Suprapubic skin (tissue), 4 donors: ENCODE results near the gene CLSTN3. TPM values are rescaled to one million over a fixed set of nuclear protein-coding genes. Genes with fewer than 3 reads are reported as not detected.

Experiments used
- DNase-seq, 2 donors: peaks; one replicate each; pipeline ENCODE4 v3.0.0-alpha.2; 2019; ENCODE audit warnings: low spot score in 2 of 2
- H3K27ac ChIP-seq: fragments of 200-600 bp; sonication (generic); one replicate; pipeline ENCODE4 v1.5.1; 2019
- H3K27me3 ChIP-seq: fragments of 200-600 bp; sonication (generic); one replicate; pipeline ENCODE4 v1.5.1; 2019
- H3K36me3 ChIP-seq: fragments of 200-600 bp; sonication (generic); one replicate; pipeline ENCODE4 v1.5.1; 2019
- H3K4me1 ChIP-seq: fragments of 200-600 bp; sonication (generic); one replicate; pipeline ENCODE4 v1.5.1; 2019
- H3K4me3 ChIP-seq: fragments of 200-600 bp; sonication (generic); one replicate; pipeline ENCODE4 v1.5.1; 2019; ENCODE audit warnings: mild to moderate bottlenecking
- H3K9me3 ChIP-seq: fragments of 200-600 bp; sonication (generic); one replicate; pipeline ENCODE4 v1.5.1; 2019
- CTCF ChIP-seq, 2 donors: fragments of 200-600 bp in 1 of 2; fragments of 450-650 bp in 1 of 2; sonication (generic) in 1 of 2; IDR thresholded peaks; one replicate each; pipeline ENCODE4 v1.5.1; 2016 to 2019; ENCODE audit warnings: antibody characterized with exemption in 2 of 2, mild to moderate bottlenecking in 1 of 2, moderate library complexity in 1 of 2
- EP300 ChIP-seq: sonication (generic); formaldehyde crosslinking; IDR thresholded peaks from one replicate; pipeline ENCODE4 v1.6.1; 2017; ENCODE audit warnings: antibody characterized with exemption
- POLR2A ChIP-seq, 2 donors: fragments of 450-650 bp; IDR thresholded peaks; one replicate each; pipeline ENCODE4 v1.6.1; 2017; ENCODE audit warnings: antibody characterized with exemption in 2 of 2, mild to moderate bottlenecking in 2 of 2, moderate library complexity in 2 of 2
- POLR2AphosphoS5 ChIP-seq, 3 donors: sonication (generic); formaldehyde crosslinking; IDR thresholded peaks; one replicate each; pipeline ENCODE4 v1.6.1; 2017; ENCODE audit warnings: antibody characterized with exemption in 3 of 3
- WGBS: methylation state at CpG from one replicate; pipeline ENCODE4 v1.1.5; 2018; 5-methylcytosine and 5-hydroxymethylcytosine counted together
- total RNA-seq, 4 donors: library from RNA; depleted of rRNA; stranded (reverse); fragments of >200 nt; gene quantifications; one replicate each; pipeline ENCODE4 v1.1.0, GENCODE V29; 2016

The CLSTN3 gene
- total RNA-seq, 4 donors from 2014 or later, result 29.9 to 69.8 (median 39.1) TPM

- peak; percentile 42 to 60 for DNase-seq
- Histone ChIP-seq H3K36me3 (peaks cover 24% of the 10 kb centered on the region), H3K27me3 (no peaks in the 10 kb centered on the region), H3K4me3 (no peak overlapping the region), H3K4me1 (no peaks in the 10 kb centered on the region), H3K27ac (no peak overlapping the region), H3K9me3 (no peaks in the 10 kb centered on the region)
- WGBS, result 78% methylated on average over 3 of the region's 3 CpGs
- TF ChIP-seq POLR2A (IDR thresholded peaks at IDR 0.05), result no peak
- no peak for TF ChIP-seq EP300
- TF ChIP-seq POLR2AphosphoS5 (IDR thresholded peaks at IDR 0.05), result no peak
- TF ChIP-seq CTCF (IDR thresholded peaks at IDR 0.05), result no peak
These were observed 11.3 kb upstream of the CLSTN3 start for GRCh38 chr12:7118881-7119280.

DNA sequence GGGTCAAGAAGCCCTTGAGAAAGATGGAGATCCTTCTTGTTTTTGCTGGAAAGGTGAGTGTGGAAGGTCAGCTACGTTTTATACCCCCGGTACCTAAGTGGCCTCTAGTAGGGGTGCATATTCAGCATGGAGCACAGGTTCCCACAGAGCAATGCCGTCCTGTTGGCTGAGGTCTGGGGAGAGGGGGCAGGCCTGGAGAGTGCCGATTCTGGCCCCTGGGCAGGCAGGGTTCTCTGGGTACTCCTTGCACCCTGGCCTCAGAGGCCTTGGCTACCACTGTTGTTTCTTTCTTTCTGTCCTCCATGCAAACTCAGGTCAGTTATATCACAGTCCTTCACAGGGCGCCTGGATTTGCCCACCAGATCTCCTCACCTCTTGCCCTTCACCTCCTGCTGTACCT lies 10.0 kb upstream of the CLSTN3 start:
- Histone ChIP-seq H3K4me3 (no peak overlapping the region), H3K27me3 (no peaks in the 10 kb centered on the region), H3K9me3 (no peaks in the 10 kb centered on the region), H3K36me3 (peaks cover 22% of the 10 kb centered on the region), H3K4me1 (no peaks in the 10 kb centered on the region), H3K27ac (no peak overlapping the region)
- no peak for TF ChIP-seq EP300
- TF ChIP-seq POLR2A (IDR thresholded peaks at IDR 0.05), result no peak
- no peak for TF ChIP-seq POLR2AphosphoS5 (IDR thresholded peaks at IDR 0.05)
- TF ChIP-seq CTCF (IDR thresholded peaks at IDR 0.05), result no peak
- DNase-seq, result peak in 1 of 2 donors; percentile 33
- 96% methylated on average over 5 of the region's 5 CpGs for WGBS

DNA sequence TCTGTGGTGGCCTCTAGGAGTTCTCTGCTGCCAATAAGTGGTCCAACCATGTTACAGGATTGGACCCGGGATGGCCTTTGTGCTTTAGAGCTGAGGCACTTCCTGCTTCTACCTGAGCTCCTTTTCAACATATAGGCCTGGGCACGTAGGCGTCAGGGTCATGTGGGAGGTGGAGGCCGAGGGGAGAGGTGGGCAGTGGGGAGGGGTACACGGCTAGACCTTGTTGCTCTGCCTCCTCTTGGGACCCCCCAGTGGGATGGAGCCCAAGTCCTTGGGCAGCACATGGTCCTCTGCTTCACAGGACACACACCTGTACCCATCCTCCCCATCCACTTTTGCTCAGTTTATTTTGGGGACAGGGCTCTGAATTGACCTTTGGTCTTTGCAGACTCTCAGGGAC lies 8.8 kb upstream of the CLSTN3 start:
- 59% methylated on average over 3 of the region's 5 CpGs for WGBS
- no peak for TF ChIP-seq EP300
- no peak for TF ChIP-seq POLR2AphosphoS5 (IDR thresholded peaks at IDR 0.05)
- no peak for TF ChIP-seq CTCF (IDR thresholded peaks at IDR 0.05)
- no peak for TF ChIP-seq POLR2A (IDR thresholded peaks at IDR 0.05)

DNA sequence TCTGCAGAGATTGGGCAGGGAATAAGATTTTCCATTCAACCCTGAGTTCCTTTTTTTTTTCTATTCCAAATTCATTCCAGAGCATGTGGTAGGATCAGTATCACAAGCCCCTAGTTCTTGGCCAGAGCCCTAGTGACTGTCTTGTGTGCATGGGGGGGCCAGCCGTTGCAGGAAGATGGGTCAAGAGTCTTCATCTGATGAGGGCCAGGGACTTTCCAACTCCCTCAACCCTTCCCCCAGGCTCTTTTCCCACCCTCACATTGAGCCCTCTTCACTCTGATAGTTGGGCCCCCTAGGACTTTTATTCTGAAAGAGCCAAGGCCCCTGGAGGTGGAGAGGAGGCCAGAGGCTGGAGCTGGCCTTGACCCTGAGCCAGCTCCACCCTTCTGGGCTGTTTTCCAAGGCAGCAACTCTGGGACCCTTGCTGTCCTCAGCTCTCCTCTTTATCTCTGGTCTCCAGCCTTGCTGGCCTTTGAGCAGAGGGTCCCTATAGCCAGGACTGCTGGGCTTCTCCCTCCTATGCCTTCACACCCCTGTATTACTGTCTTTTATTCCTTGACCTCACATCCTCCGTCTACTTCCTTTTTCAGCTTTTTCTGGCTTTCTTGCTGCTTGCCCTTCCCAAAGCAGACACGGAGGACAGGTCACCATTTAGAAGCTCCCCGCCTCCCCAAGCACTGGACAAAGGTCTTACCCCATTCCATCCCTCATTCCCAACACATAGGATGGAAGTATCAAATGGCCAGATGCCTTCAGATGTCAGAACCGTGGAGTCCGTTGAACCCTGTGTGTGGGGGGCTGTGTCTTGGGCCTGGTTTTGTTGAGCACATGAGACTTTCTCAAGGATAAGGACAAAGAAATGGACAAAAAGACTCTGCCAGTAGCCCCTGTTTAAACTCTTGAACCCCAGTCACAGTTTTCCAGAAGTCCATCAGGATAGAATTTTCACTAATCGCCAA lies 7.1 kb upstream of the CLSTN3 start:
- Histone ChIP-seq H3K27ac (peak overlapping the region; percentile 7), H3K4me1 (no peaks in the 10 kb centered on the region), H3K36me3 (peaks cover 1% of the 10 kb centered on the region), H3K9me3 (no peaks in the 10 kb centered on the region), H3K4me3 (no peak overlapping the region), H3K27me3 (no peaks in the 10 kb centered on the region)
- WGBS, result 69% methylated on average over 7 of the region's 7 CpGs
- TF ChIP-seq POLR2A (IDR thresholded peaks at IDR 0.05), result no peak
- TF ChIP-seq EP300, result no peak
- no peak for TF ChIP-seq CTCF (IDR thresholded peaks at IDR 0.05)
- no peak for TF ChIP-seq POLR2AphosphoS5 (IDR thresholded peaks at IDR 0.05)
- peak in 1 of 2 donors; percentile 43 for DNase-seq

More for the DNA sequence above, 8.8 kb upstream of the CLSTN3 start:
- Histone ChIP-seq H3K4me1 (no peaks in the 10 kb centered on the region), H3K9me3 (no peaks in the 10 kb centered on the region), H3K27ac (no peak overlapping the region), H3K4me3 (no peak overlapping the region), H3K36me3 (peaks cover 10% of the 10 kb centered on the region), H3K27me3 (no peaks in the 10 kb centered on the region)
- peak in 1 of 2 donors; percentile 34 for DNase-seq

GRCh38 chr12:7123806-7124522 lies 6.2 kb upstream of the CLSTN3 start:
- Histone ChIP-seq H3K4me3 (no peak overlapping the region), H3K27me3 (no peaks in the 10 kb centered on the region), H3K36me3 (no peaks in the 10 kb centered on the region), H3K27ac (no peak overlapping the region), H3K9me3 (no peaks in the 10 kb centered on the region), H3K4me1 (peaks cover 6% of the 10 kb centered on the region)
- TF ChIP-seq EP300 (no peak), POLR2AphosphoS5 (IDR thresholded peaks at IDR 0.05) (no peak), CTCF (IDR thresholded peaks at IDR 0.05) (no peak), POLR2A (IDR thresholded peaks at IDR 0.05) (no peak)
- DNase-seq, result peak in 1 of 2 donors; percentile 28
- 70% methylated on average over 11 of the region's 11 CpGs for WGBS
